ENCODE data around the gene KBTBD6.

KBTBD6 gene

DNA sequence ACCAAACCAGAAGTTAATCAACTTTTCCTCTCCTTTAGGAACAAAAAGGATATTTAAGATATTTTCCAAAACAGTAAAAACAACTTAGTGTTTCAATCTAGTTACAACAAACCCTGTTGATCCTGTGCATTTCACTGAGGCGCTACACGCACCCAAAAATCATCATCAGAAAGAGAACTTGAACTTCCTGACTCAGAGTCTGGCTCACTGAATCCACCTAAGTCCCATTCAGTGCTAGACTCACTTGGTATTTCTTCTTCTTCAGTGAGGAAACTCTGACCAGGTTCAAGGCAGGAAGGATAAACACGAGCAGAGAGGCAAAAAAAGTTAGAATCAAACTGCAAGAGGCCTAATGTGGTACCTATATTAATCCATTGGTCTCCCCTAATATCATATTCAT is 2.2 kb downstream of the KBTBD6 start:
- Histone ChIP-seq H2AFZ (ENCODE audit: low read depth) (no peak overlapping the region), H4K20me1 (ENCODE audit: insufficient read depth) (no peaks in the 10 kb centered on the region), H3K4me3 (IDR thresholded peaks at IDR 0.05; ENCODE audit: insufficient read depth, low read depth, low read length) (no peak overlapping the region), H3K36me3 (ENCODE audit: insufficient read depth) (no peaks in the 10 kb centered on the region), H3K9ac (no peak overlapping the region), H3K4me2 (peak overlapping the region; percentile 17; the same call in 1 of the 2 replicates), H3K4me1 (ENCODE audit: low read depth, poor library complexity, severe bottlenecking) (peaks cover 14% of the 10 kb centered on the region), H3K79me2 (ENCODE audit: insufficient read depth, low read depth) (peaks cover 12% of the 10 kb centered on the region; the same call in 1 of the 2 replicates), H3K27me3 (ENCODE audit: insufficient read depth, low read depth) (no peaks in the 10 kb centered on the region), H3K27ac (no peak overlapping the region)
- TF ChIP-seq, protein P1, sequence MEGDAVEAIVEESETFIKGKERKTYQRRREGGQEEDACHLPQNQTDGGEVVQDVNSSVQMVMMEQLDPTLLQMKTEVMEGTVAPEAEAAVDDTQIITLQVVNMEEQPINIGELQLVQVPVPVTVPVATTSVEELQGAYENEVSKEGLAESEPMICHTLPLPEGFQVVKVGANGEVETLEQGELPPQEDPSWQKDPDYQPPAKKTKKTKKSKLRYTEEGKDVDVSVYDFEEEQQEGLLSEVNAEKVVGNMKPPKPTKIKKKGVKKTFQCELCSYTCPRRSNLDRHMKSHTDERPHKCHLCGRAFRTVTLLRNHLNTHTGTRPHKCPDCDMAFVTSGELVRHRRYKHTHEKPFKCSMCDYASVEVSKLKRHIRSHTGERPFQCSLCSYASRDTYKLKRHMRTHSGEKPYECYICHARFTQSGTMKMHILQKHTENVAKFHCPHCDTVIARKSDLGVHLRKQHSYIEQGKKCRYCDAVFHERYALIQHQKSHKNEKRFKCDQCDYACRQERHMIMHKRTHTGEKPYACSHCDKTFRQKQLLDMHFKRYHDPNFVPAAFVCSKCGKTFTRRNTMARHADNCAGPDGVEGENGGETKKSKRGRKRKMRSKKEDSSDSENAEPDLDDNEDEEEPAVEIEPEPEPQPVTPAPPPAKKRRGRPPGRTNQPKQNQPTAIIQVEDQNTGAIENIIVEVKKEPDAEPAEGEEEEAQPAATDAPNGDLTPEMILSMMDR (conservative IDR thresholded peaks at IDR 0.05; ENCODE audit: low read depth, low read length): no peak

DNA sequence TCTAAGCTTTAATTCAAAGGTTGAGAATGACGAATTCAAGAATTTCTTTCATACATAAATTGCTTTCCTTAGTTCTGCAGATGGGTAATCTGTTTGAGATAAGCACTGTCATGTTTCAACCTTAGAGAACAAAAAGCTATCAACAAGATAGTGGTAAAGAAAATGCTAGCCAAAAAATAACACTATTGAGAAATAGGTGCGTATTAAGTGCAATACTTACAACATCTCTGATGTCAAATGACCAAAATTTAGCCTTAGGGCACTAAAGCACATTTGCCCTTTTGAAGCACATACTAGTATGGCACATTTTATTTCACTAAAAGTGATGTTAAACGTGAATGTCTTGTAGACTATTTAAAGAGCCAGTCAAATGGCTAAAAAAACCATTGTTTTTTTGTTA is 4.9 kb downstream of the KBTBD6 start:
- no peaks in the 10 kb centered on the region for H4K20me1 ChIP-seq (ENCODE audit: insufficient read depth)
- peaks cover 14% of the 10 kb centered on the region for H3K4me1 ChIP-seq (ENCODE audit: low read depth, poor library complexity, severe bottlenecking)
- no peak overlapping the region for H3K4me2 ChIP-seq
- no peaks in the 10 kb centered on the region for H3K36me3 ChIP-seq (ENCODE audit: insufficient read depth)
- peaks cover 12% of the 10 kb centered on the region; the same call in 1 of the 2 replicates for H3K79me2 ChIP-seq (ENCODE audit: insufficient read depth, low read depth)
- no peak overlapping the region for H3K27ac ChIP-seq
- no peaks in the 10 kb centered on the region for H3K27me3 ChIP-seq (ENCODE audit: insufficient read depth, low read depth)
- H2AFZ ChIP-seq (ENCODE audit: low read depth): no peak overlapping the region
- H3K4me3 ChIP-seq (IDR thresholded peaks at IDR 0.05; ENCODE audit: insufficient read depth, low read depth, low read length): no peak overlapping the region
- H3K9ac ChIP-seq: no peak overlapping the region
- TF ChIP-seq, protein P1 (conservative IDR thresholded peaks at IDR 0.05; ENCODE audit: low read depth, low read length): no peak

DNA sequence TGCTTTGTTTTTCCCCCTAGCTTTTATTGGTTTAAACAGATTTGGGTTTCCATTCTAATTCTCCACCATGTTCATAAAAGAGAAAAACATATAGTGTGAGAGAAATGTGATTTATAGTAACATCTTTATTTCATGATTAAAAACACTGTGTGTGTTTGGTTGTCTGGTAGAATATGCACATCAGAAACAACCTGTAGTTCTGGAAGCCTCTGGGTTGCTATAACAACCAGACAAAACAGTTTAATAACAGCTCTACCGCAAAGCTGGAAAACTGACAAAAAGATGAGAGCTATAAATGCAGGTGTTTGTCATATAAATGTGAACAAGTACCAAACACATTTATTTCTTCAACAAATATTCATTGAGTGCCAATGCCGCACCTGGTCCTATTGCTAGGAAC is 9.8 kb downstream of the KBTBD6 start:
- Histone ChIP-seq H3K27ac (no peak overlapping the region), H4K20me1 (ENCODE audit: insufficient read depth) (no peaks in the 10 kb centered on the region), H3K4me3 (IDR thresholded peaks at IDR 0.05; ENCODE audit: insufficient read depth, low read depth, low read length) (no peak overlapping the region), H3K9ac (no peak overlapping the region), H3K36me3 (ENCODE audit: insufficient read depth) (no peaks in the 10 kb centered on the region), H3K79me2 (ENCODE audit: insufficient read depth, low read depth) (no peaks in the 10 kb centered on the region), H2AFZ (ENCODE audit: low read depth) (no peak overlapping the region), H3K4me1 (ENCODE audit: low read depth, poor library complexity, severe bottlenecking) (no peaks in the 10 kb centered on the region), H3K27me3 (ENCODE audit: insufficient read depth, low read depth) (no peaks in the 10 kb centered on the region), H3K4me2 (no peak overlapping the region)
- TF ChIP-seq, protein P1 (conservative IDR thresholded peaks at IDR 0.05; ENCODE audit: low read depth, low read length): no peak

DNA sequence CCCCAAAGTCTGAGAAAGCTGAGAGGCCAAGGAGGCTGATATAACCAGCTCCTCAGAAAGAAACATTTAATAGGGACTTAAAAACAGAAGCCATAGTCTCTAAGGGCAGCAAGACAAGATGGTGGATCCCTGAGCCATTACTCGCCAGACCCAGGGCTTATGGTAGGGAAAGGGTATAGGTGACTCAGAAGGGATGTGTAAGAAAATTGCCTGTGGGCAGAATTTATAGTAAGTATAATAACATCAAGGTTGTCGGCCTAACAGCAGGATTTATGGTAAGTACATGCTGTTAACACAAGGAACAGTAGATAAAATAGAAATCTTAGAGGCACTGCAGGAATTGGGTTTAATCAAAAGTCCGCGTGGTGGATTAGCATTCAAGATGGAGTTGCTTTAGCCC is 14.7 kb downstream of the KBTBD6 start:
- no peaks in the 10 kb centered on the region for H3K4me1 ChIP-seq (ENCODE audit: low read depth, poor library complexity, severe bottlenecking)
- TF ChIP-seq, protein P1 (conservative IDR thresholded peaks at IDR 0.05; ENCODE audit: low read depth, low read length): no peak

More for the DNA sequence above, 14.7 kb downstream of the KBTBD6 start:
- Histone ChIP-seq H2AFZ (ENCODE audit: low read depth) (no peak overlapping the region), H3K36me3 (ENCODE audit: insufficient read depth) (no peaks in the 10 kb centered on the region), H3K27ac (no peak overlapping the region), H3K4me2 (no peak overlapping the region), H3K4me3 (IDR thresholded peaks at IDR 0.05; ENCODE audit: insufficient read depth, low read depth, low read length) (no peak overlapping the region), H3K79me2 (ENCODE audit: insufficient read depth, low read depth) (no peaks in the 10 kb centered on the region), H3K9ac (no peak overlapping the region), H4K20me1 (ENCODE audit: insufficient read depth) (no peaks in the 10 kb centered on the region), H3K27me3 (ENCODE audit: insufficient read depth, low read depth) (no peaks in the 10 kb centered on the region)
